HepG2 (cell line): ENCODE measurements around the gene ANKLE1. TPM values are rescaled to one million over a fixed set of nuclear protein-coding genes. Genes with fewer than 3 reads are reported as not detected.

Source experiments
- CENPX ChIP-seq: sonication (generic); formaldehyde crosslinking; IDR thresholded peaks from 2 replicates; pipeline ENCODE4 v1.9.0; 2021; ENCODE audit warnings: mild to moderate bottlenecking, missing genetic modification reagents, moderate library complexity
- EZH2 ChIP-seq: conservative IDR thresholded peaks from 2 replicates; pipeline ENCODE4 v1.6.1; 2012; ENCODE audit warnings: mild to moderate bottlenecking, low read depth, low read length, moderate library complexity
- FOXC1 ChIP-seq: sonication (generic); formaldehyde crosslinking; IDR thresholded peaks from 2 replicates; pipeline ENCODE4 v1.8.0; 2022; ENCODE audit warnings: mild to moderate bottlenecking, missing genetic modification reagents, borderline replicate concordance
- GPN1 ChIP-seq: sonication (generic); formaldehyde crosslinking; IDR thresholded peaks from 2 replicates; pipeline ENCODE4 v1.5.1; 2020; ENCODE audit warnings: missing genetic modification reagents, borderline replicate concordance
- IRX3 ChIP-seq: sonication (generic); formaldehyde crosslinking; IDR thresholded peaks from 2 replicates; pipeline ENCODE4 v1.8.1; 2023; ENCODE audit warnings: mild to moderate bottlenecking, low read depth, missing genetic modification reagents, borderline replicate concordance
- JUNB ChIP-seq: sonication (generic); formaldehyde crosslinking; IDR thresholded peaks from 2 replicates; pipeline ENCODE4 v1.8.0; 2022; ENCODE audit warnings: missing genetic modification reagents, mild to moderate bottlenecking, borderline replicate concordance
- MED8 ChIP-seq: sonication (generic); formaldehyde crosslinking; IDR thresholded peaks from 2 replicates; pipeline ENCODE4 v1.8.1; 2023; ENCODE audit warnings: mild to moderate bottlenecking, missing genetic modification reagents; ENCODE audit not compliant: insufficient replicate concordance
- MEIS2 ChIP-seq: sonication (generic); formaldehyde crosslinking; IDR thresholded peaks from 2 replicates; pipeline ENCODE4 v1.9.0; 2021; ENCODE audit warnings: mild to moderate bottlenecking, missing genetic modification reagents
- PAWR ChIP-seq: sonication (generic); formaldehyde crosslinking; IDR thresholded peaks from 2 replicates; pipeline ENCODE4 v1.4.0; 2020; ENCODE audit warnings: missing genetic modification reagents, mild to moderate bottlenecking, borderline replicate concordance
- PCBP2 ChIP-seq: fragments of 200-400 bp; formaldehyde crosslinking; optimal IDR thresholded peaks from 2 replicates; pipeline ENCODE3; 2018; ENCODE audit warnings: low read length, low read depth; ENCODE audit not compliant: poor library complexity, severe bottlenecking
- PLRG1 ChIP-seq: fragments of 450-650 bp; conservative IDR thresholded peaks from 2 replicates; pipeline ENCODE4 v1.6.1; 2016
- TOE1 ChIP-seq: sonication (generic); formaldehyde crosslinking; IDR thresholded peaks from 2 replicates; pipeline ENCODE4 v1.4.0; 2020; ENCODE audit warnings: mild to moderate bottlenecking, missing genetic modification reagents
- ZBTB46 ChIP-seq: sonication (generic); formaldehyde crosslinking; IDR thresholded peaks from 2 replicates; pipeline ENCODE4 v1.4.0; 2020; ENCODE audit warnings: mild to moderate bottlenecking, missing genetic modification reagents, borderline replicate concordance
- ZNF142 ChIP-seq: sonication (generic); formaldehyde crosslinking; IDR thresholded peaks from 2 replicates; pipeline ENCODE4 v1.4.0; 2020; ENCODE audit warnings: missing genetic modification reagents
- ZNF30 ChIP-seq: sonication (generic); formaldehyde crosslinking; IDR thresholded peaks from 2 replicates; pipeline ENCODE4 v1.5.0; 2020; ENCODE audit warnings: mild to moderate bottlenecking, missing genetic modification reagents
- polyA plus RNA-seq, 8 experiments: library from polyadenylated mRNA; depleted of rRNA in 3 of 8; stranded (reverse) in 7 of 8; unstranded in 1 of 8; fragments of >200 nt; fragmentation: Illumina TruSeq in 4 of 8; extraction: Trizol in 4 of 8; gene quantifications; 2 replicates each; pipeline versions ENCODE4 v1.2.1 to v1.2.3, GENCODE V29; 2011 to 2016; ENCODE audit warnings: low read depth in 4 of 8, missing spikeins in 1 of 8, mixed read lengths in 1 of 8; ENCODE audit not compliant: insufficient read depth in 1 of 8
- total RNA-seq, 5 experiments: library from RNA; depleted of rRNA; stranded (reverse); fragments of >200 nt; fragmentation: Illumina TruSeq; extraction: Trizol; gene quantifications; 2 replicates each; pipeline ENCODE4 v1.2.3, GENCODE V29; 2016; ENCODE audit warnings: low read depth in 1 of 5
- TF ChIP-seq, protein P1 (sequence below): sonication (generic); formaldehyde crosslinking; IDR thresholded peaks from 2 replicates; pipeline ENCODE4 v1.4.0; 2020; ENCODE audit warnings: low read depth, missing genetic modification reagents
- TF ChIP-seq, protein P2 (sequence below): IDR thresholded peaks from 2 replicates; pipeline ENCODE4 v1.6.1; 2016; ENCODE audit warnings: missing genetic modification reagents, missing compliant biosample characterization

Gene ANKLE1
- total and polyA plus RNA-seq, 2 of the 13 experiments (the other 11 are each of a cell fraction or from before 2014, with no cell fraction given): 0.69 to 1.5 TPM

- TF ChIP-seq ZNF142 (CRISPR knock-in tag) (peak; percentile 89), PAWR (no peak), PCBP2 (no peak), CENPX (CRISPR knock-in tag) (no peak), ZNF30 (CRISPR knock-in tag) (no peak), IRX3 (CRISPR knock-in tag) (no peak), JUNB (CRISPR knock-in tag) (no peak), PLRG1 (no peak), ZBTB46 (CRISPR knock-in tag) (no peak), GPN1 (no peak), MED8 (CRISPR knock-in tag) (no peak), TOE1 (0 out of 2 replicates have a peak, but pooled peaks have one; percentile 40), FOXC1 (CRISPR knock-in tag) (no peak; the same call in 1 of the 2 replicates), EZH2 (no peak), MEIS2 (CRISPR knock-in tag) (peak; percentile 47; the same call in 1 of the 2 replicates)
- TF ChIP-seq, protein P1, sequence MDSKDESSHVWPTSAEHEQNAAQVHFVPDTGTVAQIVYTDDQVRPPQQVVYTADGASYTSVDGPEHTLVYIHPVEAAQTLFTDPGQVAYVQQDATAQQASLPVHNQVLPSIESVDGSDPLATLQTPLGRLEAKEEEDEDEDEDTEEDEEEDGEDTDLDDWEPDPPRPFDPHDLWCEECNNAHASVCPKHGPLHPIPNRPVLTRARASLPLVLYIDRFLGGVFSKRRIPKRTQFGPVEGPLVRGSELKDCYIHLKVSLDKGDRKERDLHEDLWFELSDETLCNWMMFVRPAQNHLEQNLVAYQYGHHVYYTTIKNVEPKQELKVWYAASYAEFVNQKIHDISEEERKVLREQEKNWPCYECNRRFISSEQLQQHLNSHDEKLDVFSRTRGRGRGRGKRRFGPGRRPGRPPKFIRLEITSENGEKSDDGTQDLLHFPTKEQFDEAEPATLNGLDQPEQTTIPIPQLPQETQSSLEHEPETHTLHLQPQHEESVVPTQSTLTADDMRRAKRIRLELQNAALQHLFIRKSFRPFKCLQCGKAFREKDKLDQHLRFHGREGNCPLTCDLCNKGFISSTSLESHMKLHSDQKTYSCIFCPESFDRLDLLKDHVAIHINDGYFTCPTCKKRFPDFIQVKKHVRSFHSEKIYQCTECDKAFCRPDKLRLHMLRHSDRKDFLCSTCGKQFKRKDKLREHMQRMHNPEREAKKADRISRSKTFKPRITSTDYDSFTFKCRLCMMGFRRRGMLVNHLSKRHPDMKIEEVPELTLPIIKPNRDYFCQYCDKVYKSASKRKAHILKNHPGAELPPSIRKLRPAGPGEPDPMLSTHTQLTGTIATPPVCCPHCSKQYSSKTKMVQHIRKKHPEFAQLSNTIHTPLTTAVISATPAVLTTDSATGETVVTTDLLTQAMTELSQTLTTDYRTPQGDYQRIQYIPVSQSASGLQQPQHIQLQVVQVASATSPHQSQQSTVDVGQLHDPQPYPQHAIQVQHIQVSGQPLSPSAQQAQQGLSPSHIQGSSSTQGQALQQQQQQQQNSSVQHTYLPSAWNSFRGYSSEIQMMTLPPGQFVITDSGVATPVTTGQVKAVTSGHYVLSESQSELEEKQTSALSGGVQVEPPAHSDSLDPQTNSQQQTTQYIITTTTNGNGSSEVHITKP (CRISPR knock-in tag): peak; percentile 80; the same call in 1 of the 2 replicates
- TF ChIP-seq, protein P2, sequence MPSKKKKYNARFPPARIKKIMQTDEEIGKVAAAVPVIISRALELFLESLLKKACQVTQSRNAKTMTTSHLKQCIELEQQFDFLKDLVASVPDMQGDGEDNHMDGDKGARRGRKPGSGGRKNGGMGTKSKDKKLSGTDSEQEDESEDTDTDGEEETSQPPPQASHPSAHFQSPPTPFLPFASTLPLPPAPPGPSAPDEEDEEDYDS: peak; percentile 80
Observed at GRCh38 chr19:17305517-17306284, 24.0 kb downstream of the ANKLE1 start, which contains the start of gene MRPL34 (continued).
